Mesenteric fat pad (tissue), 1 donor: ENCODE data around the gene ATP8A2. TPM values are rescaled to one million over a fixed set of nuclear protein-coding genes. Genes with fewer than 3 reads are reported as not detected.

Experiments used
- DNase-seq: peaks from one replicate; pipeline ENCODE4 v3.0.0-alpha.2; 2020; ENCODE audit warnings: low spot score
- total RNA-seq: library from RNA; stranded (reverse); fragmentation: NEBNext Ultra II Directional; extraction: Animal tissue kit (Norgen Biotek cat#: 25700); gene quantifications from one replicate; pipeline ENCODE4 v1.2.1, GENCODE V29; 2021
- donor health status: DM: yes; HTN: yes; CAD: no.

The ATP8A2 gene
- total RNA-seq, 1 donor from 2014 or later, result 0.10 TPM

- no peak for DNase-seq
These were observed 620.3 kb downstream of the ATP8A2 start for GRCh38 chr13:25992076-25992475.

DNA sequence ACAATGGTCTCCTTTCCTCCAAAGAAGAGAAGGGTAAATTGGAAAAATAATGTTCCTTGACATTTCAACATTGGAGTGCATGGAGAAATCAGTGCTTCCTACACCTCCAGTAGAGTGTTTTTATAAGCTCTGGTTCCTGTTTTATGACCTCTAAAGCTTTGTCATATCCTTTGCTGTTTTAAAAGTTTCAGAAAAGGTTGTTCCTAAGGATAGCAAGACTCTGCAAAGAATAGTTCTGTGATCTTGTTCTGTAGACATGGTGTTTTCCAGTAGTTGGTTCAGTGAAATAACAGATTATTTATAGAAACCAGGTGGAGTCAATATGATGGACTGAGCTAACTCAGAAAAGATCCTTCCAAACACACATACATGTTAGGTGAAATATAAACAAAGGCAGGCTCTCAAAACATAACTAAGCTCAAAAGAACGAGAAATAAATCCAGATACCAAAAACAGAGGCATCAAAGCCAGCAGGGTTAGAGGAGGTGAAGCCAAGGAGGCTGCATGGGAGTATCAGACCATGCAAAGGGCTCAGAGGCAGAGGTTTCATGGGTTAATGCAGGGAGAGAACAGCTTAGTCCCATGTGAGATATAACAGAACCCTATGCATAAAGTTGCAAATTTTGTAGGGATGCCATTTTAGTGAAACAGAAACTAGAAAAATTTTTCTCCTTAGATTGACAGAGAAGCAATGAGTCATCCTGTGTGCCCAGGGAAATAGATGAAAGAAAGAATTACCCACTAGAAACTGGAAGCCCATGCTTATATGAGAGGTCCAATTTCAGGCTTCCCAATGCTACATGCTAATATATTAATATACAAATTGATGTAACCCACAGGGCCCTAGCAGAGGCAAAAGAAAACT, 635.7 kb downstream of the ATP8A2 start:
- DNase-seq, result no peak

GRCh38 chr13:26010487-26011207, 638.9 kb downstream of the ATP8A2 start:
- DNase-seq, result no peak

DNA sequence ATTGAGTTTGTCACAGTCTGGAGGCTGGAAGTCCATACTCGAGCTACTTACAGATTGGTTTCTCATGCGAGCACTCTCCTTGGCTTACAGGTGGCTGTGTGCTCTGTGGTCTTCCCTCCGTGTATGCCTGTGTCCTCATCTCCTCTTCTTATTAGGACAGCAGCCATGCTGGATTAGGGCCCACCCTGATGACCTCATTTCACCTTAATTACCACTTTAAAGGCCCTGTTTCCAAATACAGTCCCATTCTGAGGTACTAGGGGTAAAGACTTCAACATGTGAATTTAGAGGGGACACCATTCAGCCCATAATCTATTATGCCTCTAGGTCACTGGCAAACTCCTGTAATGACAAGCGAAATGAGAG, 639.4 kb downstream of the ATP8A2 start:
- no peak for DNase-seq

DNA sequence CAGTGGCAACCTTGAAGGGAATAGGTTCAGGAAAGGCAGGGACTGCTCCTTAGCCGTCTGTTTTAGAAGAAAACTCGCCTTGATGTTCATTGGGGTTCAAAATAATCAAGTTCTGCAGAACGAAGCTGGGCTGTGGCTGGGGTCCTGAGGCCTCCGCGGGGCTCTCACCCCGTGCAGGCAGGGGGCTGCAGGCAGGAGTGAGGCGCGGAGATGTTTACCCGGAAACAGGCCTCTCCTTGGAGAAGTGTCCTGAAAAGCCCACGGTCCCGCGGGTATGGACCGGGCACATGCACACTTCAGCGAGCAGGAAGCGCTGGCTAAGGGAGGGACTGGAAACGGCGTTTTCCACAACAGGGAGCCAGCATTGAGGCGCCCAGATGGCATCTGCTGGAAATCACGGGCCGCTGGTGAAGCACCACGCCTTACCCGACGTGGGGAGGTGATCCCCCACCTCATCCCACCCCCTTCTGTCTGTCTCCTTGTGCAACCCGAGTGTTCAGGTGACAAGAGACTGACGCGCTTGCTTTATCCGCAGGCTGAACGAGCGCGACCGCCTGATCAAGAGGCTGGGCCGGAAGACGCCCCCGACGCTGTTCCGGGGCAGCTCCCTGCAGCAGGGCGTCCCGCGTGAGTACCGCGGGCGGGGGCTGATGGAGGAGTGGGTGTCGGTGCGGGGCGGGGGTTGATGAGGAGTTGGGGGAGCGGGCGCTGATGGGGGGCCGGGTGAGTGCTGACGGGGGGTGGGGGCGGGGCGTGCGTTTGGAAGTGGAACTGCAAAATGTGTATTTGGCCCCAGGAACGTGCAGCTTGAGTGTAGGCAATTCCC, 640.4 kb downstream of the ATP8A2 start:
- no peak for DNase-seq

DNA sequence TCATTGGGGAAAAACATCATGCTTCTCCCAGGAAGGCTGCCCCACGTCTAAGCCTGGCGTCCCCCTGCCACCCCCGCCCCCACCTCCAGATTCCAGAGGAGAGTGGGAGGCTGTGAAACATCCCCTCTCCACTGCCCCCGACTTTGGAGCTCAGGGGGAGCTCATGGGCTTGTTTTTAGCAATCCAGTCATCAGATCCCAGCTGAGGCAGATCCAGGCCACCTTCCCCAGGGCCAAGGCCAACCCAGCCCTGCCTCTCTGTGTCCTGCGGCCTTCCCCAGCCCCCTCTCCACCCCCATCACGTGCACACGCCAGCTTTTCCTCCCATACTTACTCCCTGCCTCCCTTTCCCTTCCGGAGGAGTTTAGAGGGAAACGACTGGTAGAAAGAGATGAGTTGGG, 641.2 kb downstream of the ATP8A2 start:
- no peak for DNase-seq

DNA sequence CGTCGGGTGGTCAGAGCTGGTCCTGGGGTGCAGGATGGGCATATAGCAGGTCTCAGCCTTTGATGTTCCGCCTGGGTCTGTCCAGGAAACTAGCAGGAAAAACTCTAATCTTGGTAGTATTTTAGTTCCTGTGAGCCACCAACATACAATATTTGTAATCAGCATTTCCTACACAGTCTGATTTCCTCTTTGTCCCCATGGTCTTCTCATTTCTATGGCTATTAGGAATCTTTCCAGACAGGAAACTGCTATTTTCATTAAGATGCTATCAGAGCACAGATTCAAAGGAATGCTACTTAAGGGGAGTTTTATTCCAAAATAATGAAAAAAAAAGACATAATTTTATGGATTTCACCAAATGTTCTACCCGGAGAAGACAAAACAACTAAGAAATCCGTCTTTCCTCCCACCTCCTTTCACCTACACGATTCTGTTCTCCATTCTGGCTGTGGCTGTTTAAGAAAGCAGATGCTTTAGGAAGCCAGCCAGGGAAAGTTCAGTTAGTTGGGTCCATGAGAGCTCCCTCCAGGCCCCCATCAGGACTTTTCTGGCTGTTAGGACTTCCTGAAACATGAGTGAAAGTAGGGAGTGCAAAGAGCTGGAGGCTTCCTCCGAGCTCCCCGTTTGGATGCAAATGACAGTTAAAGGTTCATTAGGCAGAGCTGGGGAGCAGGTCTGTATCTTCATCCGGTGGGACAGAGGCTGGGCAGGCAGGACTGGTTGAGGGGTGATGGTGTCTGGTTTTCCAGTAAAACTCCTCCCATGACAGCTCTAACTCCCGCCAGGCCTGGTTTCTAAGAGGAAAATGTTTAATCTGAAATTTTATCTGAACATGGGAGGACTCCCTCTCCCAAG, 643.7 kb downstream of the ATP8A2 start:
- DNase-seq, result no peak

GRCh38 chr13:26016189-26016588, 644.4 kb downstream of the ATP8A2 start:
- no peak for DNase-seq

DNA sequence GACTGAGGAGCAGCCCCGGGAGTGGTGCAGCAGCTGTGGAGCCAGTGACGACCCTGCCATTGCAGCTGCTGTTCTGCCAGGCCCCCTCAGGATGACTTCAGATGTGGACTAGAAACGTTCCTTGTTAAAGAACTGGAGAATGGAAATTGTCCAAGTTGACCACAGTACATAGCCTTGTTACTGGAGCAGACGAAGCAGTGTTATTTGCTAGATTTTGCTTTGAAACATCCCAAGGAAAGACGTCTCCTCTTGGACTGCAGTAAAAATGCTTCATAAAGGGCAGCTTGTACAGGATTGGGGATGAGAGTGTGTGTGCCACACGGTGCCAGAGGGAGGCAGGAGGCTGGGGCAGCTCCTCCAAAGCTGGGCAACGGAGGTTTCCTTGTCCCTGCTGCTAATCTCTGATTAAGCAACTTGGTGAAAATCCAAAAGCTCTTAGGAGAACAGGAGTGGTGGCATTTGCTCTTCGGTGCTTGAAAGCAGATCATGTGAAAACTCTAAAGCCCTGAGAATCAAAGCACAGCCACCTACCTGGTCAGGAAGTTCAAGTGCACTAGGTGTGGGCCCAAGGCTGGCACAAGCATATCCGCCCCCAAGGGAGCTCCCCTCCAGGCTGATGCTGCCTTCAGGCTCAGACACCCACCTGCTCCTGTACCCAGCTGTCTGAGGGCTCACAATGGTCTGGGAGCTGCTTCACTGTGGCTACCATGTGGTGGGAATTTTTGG, 645.6 kb downstream of the ATP8A2 start:
- no peak for DNase-seq

GRCh38 chr13:26017932-26018665, 646.3 kb downstream of the ATP8A2 start:
- DNase-seq, result no peak

DNA sequence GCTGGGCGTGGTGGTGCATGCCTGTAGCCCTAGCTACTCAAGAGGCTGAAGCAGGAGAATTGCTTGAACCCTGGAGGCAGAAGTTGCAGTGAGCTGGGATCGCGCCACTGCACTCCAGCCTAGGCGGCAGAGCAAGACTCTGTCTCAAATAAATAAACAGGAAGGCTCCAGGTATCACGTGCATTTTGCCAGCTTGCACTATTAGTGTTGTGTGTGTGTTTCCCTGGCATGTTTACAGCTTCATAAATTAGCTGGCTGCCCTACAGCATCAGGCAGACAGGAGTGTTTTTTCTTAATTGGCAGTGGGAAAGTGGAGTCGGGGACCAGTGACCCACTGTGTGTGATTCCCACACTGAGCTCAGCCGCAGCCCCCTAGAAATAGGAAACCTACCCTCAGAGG, 647.5 kb downstream of the ATP8A2 start:
- DNase-seq, result no peak

DNA sequence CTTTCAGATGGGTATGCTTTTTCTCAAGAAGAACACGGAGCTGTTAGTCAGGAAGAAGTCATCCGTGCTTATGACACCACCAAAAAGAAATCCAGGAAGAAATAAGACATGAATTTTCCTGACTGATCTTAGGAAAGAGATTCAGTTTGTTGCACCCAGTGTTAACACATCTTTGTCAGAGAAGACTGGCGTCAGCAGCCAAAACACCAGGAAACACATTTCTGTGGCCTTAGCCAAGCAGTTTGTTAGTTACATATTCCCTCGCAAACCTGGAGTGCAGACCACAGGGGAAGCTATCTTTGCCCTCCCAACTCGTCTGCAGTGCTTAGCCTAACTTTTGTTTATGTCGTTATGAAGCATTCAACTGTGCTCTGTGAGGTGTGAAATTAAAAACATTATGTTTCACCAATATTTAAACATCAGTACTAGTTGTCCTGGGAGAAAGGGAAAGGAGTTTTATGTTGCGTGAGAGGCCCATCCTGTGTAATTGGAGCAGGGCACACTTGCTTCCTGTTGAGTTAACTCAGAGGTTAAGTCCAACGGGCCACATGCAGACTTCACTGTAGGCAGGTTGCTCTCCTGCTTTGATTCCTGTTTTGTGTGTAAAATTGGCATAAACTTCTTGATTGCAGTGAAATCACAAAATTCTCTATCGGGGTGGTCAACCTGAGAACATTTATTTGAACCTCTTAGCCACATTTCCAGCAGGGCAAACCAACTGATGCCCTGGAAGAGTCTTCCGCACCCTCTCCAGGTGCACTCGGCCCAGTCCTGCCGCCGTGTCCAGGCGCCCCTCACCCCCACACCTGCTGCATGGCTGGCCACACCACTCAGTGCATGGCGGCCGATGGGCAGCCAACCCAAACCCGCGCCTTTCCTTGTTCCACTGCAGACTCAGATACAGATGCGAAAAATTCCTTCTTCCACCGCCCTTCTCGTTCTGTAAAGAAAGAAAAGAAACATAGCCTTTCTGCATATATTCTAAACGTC, 648.4 kb downstream of the ATP8A2 start:
- DNase-seq, result no peak

- DNase-seq, result no peak
These were observed 649.1 kb downstream of the ATP8A2 start for GRCh38 chr13:26020891-26021290.

DNA sequence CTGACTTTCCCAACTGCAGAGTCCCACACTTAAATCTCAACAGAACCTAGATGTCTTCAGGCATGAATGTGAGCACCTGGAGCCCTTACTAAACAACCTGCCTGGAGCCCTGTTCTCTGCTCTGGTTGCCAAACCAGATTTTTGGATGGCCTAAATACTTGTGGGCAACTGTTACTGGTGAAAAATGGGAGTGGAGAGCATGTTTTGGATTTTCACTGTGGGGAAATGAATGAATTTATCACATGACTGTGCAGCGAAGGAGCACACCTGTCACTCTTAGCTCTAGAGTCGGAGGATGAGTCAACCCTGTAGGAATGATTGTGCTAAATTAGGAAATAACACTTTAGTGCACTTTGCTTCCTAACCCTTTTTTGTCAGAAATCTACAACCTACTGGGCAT, 649.7 kb downstream of the ATP8A2 start:
- DNase-seq, result no peak

DNA sequence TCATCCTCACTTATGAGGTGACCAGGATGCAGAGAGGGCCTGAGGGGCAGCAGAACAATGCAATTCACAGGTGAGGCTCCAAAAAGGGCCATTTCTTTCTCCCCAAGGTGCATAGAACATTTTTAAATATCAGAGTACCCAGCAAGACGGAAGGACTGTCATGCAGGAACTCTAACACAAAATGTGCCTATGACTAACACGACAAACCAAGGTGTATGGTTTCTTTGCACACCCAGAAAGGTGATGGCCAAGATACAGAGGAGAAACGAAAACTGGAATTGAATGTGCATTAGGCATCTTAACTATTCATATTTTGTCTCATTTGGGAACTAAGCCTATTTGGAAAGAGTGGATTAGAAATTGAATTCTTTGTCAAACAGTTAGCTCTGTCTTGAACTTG, 650.2 kb downstream of the ATP8A2 start:
- DNase-seq, result no peak

- no peak for DNase-seq
These were observed 650.9 kb downstream of the ATP8A2 start for GRCh38 chr13:26022538-26023292.

- no peak for DNase-seq
These were observed 652.8 kb downstream of the ATP8A2 start for GRCh38 chr13:26024558-26024957.
